ENCODE data around the gene GDPD5.

Gene GDPD5

DNA sequence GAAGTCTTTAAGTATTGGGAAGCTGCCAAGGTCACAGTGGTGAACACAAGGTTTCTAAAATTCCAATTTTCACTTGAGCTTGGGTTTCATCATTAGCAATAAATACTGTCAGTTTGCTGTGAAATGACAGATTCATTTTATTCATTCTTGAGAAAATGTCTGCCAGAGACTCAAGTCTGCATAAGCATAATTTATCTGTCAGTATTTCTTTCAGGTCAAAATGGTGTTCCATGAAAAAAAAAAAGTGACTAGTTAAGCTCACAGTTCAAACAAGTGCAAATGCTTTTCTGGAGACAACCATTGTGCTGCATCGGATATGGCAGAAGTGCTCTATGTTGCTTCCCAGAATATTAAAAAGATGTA is 8.1 kb upstream of the GDPD5 start:
- Histone ChIP-seq H3K9ac (ENCODE audit: low read depth, low read length) (no peak overlapping the region), H3K4me1 (ENCODE audit: insufficient read depth, low read length) (peaks cover 10% of the 10 kb centered on the region), H3K36me3 (ENCODE audit: insufficient read depth, low read length) (no peaks in the 10 kb centered on the region), H3K9me3 (ENCODE audit: control insufficient read depth, insufficient read depth, low read length) (no peaks in the 10 kb centered on the region)

DNA sequence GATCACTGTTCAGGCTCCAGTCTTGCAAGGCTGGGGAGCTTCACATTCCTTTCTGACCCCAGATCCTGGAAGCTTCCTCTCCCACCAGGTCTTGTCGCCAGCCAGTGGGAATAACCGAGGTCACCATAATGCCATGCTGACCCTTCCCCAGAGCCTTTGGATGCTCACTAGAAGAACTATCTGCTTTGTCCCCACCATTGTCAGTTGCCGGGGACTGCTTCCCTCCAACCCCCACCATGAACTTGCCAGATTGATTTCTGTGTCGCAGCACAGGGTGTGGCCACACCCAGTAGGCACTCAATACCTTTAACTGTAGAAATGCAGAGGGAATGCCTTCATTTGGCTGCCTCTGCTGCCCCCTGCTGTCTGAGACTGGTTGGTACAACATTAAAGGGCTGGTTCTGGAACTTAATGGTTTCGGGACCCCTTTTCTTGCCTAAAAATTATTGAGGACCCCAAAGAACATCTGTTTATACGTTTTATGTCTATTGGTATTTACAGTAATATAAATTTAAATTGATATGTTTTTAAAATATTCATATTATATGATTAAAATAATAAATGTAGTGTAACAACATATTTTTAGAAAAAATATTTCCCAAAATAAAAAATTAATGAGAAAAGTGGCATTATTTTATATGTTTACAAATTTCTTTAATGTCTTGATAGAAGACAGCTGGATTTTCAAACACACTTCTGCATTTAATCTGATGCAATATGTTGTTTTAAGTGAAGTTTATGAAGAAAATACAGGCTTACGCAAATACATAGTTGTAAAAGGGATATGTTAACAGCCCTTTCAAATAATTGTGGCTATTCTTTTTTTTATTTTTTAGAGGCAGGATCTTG is 6.7 kb upstream of the GDPD5 start:
- Histone ChIP-seq H3K36me3 (ENCODE audit: insufficient read depth, low read length) (no peaks in the 10 kb centered on the region), H3K9ac (ENCODE audit: low read depth, low read length) (peak overlapping the region; percentile 33), H3K9me3 (ENCODE audit: control insufficient read depth, insufficient read depth, low read length) (no peaks in the 10 kb centered on the region), H3K4me1 (ENCODE audit: insufficient read depth, low read length) (peaks cover 20% of the 10 kb centered on the region)

DNA sequence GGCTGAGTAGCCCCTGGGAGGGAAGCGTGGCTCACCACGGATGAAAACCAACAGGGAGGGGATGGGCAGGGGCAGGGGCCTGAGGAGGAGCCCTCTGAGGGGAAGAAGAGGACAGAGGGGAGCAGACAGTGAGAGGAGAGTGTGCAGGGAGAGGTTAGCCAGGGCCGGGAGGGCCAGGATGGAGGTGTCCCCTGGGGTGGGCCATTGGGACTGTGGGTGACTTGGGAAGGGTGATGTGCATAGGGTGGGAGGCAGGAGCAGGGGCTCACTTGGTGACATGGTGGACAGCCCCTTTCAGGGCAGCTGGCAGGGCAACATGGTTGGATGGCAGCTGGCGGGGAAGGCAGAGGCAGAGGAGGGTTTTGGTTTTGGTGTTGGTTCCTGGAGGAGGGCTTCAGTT is 5.6 kb upstream of the GDPD5 start:
- Histone ChIP-seq H3K36me3 (ENCODE audit: insufficient read depth, low read length) (no peaks in the 10 kb centered on the region), H3K9me3 (ENCODE audit: control insufficient read depth, insufficient read depth, low read length) (no peaks in the 10 kb centered on the region), H3K4me1 (ENCODE audit: insufficient read depth, low read length) (peaks cover 17% of the 10 kb centered on the region), H3K9ac (ENCODE audit: low read depth, low read length) (no peak overlapping the region)

DNA sequence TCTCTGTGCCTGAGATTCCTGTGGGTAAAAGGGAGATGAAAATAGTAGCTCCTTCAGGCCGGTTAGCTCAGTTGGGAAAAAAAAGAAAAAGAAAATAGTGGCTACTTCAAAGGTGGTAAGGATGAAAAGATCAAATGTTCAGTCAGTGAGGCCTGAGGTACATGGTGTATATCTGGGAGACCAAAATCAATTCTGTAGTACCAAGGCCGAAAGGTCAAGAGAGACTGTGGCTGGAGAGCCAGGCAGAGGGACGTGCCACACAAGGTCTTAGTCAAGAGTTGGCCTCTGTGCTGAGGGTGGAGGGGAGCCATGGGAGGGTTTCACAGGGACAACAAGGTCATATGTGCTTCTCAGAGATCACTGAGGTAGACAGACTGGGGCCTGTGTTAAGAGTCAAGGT is 4.8 kb upstream of the GDPD5 start:
- H3K4me1 ChIP-seq (ENCODE audit: insufficient read depth, low read length), result peaks cover 17% of the 10 kb centered on the region
- no peaks in the 10 kb centered on the region for H3K9me3 ChIP-seq (ENCODE audit: control insufficient read depth, insufficient read depth, low read length)
- no peaks in the 10 kb centered on the region for H3K36me3 ChIP-seq (ENCODE audit: insufficient read depth, low read length)
- H3K9ac ChIP-seq (ENCODE audit: low read depth, low read length), result no peak overlapping the region

DNA sequence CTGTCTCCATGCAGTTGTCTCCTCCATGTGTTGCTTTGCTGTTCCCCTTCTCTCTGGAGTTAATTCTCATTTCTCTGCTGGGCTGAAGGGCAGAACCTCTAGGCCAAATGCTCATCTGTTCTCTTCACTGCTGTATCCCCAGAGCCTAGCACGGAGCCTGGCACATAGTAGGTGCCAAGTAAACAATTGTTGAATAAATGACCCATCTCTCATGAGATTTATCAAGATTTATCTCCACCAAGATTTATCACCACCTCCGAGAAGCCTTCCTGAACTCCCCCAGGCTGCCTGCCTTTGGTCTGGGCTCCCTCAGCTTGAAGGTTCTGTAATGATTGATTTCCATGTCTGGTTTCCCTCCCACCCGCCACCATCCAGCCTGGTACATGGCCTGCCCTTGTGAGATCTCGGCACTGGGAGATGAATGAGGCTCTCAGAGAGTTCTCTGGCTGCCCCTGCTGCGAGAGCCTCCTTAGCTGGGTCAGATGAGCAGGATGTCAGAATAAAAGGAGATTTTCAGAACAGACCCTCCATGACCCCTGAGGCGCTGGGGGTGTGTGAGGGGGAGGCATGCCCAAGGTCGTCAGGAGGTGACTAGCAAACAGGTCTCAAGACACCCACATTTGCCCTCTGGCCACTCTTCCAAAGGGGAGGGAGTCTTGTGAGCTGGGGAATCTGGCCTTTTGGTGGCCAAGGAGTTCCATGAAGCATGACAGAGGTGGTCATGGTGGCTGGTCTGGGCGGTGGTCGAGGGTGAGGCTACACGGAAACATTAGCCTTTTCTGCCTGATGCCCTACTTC is 2.4 kb upstream of the GDPD5 start:
- H3K36me3 ChIP-seq (ENCODE audit: insufficient read depth, low read length), result no peaks in the 10 kb centered on the region
- H3K4me1 ChIP-seq (ENCODE audit: insufficient read depth, low read length), result peaks cover 17% of the 10 kb centered on the region
- H3K9ac ChIP-seq (ENCODE audit: low read depth, low read length), result no peak overlapping the region

DNA sequence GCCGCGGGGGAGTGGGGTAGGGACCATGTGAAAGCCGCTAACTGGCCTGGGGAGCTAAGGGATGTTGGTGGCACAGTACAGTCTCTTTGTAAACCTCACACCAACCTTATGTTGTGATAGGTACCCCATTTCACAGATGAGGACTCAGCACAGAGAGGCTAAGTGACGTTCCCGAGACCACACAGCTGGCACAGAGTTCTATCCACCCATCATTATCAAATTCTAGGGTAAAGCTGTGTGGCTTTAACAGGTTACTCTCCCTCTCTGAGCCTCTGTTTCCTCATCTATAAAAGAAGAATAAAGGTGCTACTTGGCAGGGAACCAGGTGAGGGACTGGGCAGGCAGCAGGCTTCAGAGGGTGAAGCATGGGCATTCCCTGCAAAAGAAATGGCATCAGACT is 1.4 kb upstream of the GDPD5 start:
- H3K36me3 ChIP-seq (ENCODE audit: insufficient read depth, low read length), result no peaks in the 10 kb centered on the region
- H3K9me3 ChIP-seq (ENCODE audit: control insufficient read depth, insufficient read depth, low read length), result no peaks in the 10 kb centered on the region
- H3K9ac ChIP-seq (ENCODE audit: low read depth, low read length), result no peak overlapping the region
- peaks cover 23% of the 10 kb centered on the region for H3K4me1 ChIP-seq (ENCODE audit: insufficient read depth, low read length)

More for the DNA sequence above, 2.4 kb upstream of the GDPD5 start:
- no peaks in the 10 kb centered on the region for H3K9me3 ChIP-seq (ENCODE audit: control insufficient read depth, insufficient read depth, low read length)

DNA sequence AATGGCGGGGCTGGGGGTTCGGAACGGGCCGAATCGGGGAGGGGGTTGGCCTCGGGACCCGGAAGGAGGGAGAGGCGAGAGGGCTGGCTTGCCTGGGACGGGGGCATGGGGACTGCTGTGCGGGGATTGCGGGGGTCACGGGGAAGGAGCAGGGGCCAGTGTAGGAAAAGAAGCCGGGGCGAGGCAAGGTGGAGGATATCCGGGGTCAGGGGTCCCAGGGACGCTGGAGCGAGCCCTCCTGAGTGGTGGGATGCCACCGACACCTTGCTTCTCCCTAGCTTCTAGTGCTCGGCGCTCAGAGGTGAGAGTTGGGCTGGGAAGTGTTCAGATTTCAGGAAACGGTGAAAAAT is 426 bp upstream of the GDPD5 start:
- H3K4me1 ChIP-seq (ENCODE audit: insufficient read depth, low read length), result peaks cover 22% of the 10 kb centered on the region

DNA sequence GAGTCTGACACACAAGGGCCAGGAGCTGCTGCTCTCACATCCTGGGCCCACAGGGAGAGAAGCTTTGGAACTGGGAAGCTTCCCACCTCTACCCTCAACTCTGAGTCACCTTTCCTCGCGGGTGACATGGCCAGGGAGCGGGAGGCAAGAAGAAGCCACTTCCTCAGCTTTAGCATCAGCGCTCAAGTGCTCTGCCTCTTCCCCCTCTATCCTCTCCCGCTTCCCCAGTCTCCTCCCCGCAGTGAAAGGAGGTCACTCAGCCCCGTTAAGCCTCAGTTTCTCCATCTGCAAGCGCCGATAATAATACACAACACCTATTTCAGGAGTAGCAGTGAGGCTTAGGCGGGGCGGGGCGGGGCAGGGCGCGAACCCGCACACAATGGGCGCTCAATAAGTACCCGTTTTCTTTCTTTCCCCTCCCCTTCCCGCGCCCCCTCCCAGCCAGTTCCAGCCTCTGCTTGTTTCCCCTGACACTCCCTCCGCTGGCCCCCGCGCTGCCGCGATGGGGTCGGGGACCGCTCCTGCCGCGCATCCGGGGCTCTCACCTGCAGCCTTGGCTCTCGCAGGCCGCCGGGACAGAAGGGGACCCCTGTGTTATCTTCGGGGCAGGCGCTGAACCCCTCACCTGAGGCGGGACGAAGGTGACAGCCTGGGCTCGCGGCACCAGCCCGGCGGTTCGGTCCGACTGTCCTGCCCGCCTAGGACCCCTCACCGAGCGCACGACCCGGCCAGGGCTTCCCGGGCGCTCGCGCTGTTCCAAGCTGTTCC is 892 bp downstream of the GDPD5 start:
- no peaks in the 10 kb centered on the region for H3K36me3 ChIP-seq (ENCODE audit: insufficient read depth, low read length)
- H3K9me3 ChIP-seq (ENCODE audit: control insufficient read depth, insufficient read depth, low read length), result no peaks in the 10 kb centered on the region
- H3K9ac ChIP-seq (ENCODE audit: low read depth, low read length), result peak overlapping the region; percentile 88
- peaks cover 22% of the 10 kb centered on the region for H3K4me1 ChIP-seq (ENCODE audit: insufficient read depth, low read length)

More for the DNA sequence above, 426 bp upstream of the GDPD5 start:
- Histone ChIP-seq H3K9me3 (ENCODE audit: control insufficient read depth, insufficient read depth, low read length) (no peaks in the 10 kb centered on the region), H3K9ac (ENCODE audit: low read depth, low read length) (peak overlapping the region; percentile 88), H3K36me3 (ENCODE audit: insufficient read depth, low read length) (no peaks in the 10 kb centered on the region)

DNA sequence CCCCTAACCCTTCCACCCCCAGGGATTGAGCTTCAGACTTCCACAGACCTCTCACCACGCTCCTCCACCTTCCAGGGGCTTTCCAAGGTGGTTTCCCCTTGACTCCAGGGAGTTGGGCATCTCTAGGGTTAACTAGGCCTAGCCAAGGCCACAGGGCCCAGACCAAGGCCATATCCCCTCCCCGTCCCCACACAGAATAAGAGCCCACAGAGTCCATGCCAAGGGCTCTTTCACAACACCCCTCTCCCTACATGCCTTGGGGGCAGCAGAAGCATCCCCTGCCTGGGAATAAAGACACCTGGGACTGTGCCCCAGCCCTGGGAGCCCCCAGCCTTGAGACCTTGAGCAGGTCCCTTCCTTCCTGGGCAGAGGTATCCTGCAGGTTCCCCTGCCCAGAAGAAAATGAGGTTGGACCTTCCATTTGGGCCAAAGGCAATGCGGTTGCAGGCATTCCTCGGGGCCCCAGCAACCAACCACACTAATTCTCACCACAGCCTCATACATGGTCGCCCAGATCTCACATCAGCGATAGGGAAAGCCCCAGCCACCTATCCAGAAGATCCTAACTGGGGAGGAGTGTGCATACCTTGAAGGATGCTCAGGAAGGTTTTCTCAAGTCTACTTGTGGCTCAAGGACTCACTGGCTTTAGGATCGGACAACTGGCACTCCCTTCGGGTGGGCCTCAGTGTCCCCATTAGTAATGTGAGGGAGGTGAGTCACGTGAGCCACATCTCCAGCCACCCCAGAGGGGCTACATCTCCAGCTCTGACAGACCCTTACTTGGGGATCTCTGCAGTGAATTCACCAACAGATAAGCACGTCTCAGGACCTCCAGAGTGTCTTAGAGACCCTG is 1.7 kb downstream of the GDPD5 start:
- Histone ChIP-seq H3K9ac (ENCODE audit: low read depth, low read length) (peak overlapping the region; percentile 88; the same call in 1 of the 2 replicates), H3K9me3 (ENCODE audit: control insufficient read depth, insufficient read depth, low read length) (no peaks in the 10 kb centered on the region), H3K4me1 (ENCODE audit: insufficient read depth, low read length) (peaks cover 22% of the 10 kb centered on the region)

DNA sequence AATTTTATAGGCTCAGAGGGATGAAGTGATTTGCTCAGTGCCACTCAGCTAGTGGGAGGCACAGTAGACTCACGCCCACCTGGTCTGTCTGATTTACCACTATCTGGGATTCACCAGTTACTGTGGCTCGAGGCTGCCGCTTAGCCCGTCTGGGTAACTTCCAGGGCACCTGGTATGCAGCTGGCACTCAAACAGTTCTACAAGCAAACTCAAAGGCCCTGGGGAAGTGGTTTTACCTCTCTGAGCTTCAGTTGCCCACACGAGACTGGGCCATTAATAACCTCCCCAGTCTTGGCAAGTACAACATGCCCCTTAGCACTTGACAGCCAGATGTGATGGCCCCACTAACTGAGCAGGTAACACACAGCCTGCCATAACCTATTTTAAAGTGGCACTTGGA is 2.6 kb downstream of the GDPD5 start:
- Histone ChIP-seq H3K4me1 (ENCODE audit: insufficient read depth, low read length) (peaks cover 14% of the 10 kb centered on the region), H3K36me3 (ENCODE audit: insufficient read depth, low read length) (no peaks in the 10 kb centered on the region), H3K9ac (ENCODE audit: low read depth, low read length) (no peak overlapping the region), H3K9me3 (ENCODE audit: control insufficient read depth, insufficient read depth, low read length) (no peaks in the 10 kb centered on the region)

More for the DNA sequence above, 1.7 kb downstream of the GDPD5 start:
- no peaks in the 10 kb centered on the region for H3K36me3 ChIP-seq (ENCODE audit: insufficient read depth, low read length)

DNA sequence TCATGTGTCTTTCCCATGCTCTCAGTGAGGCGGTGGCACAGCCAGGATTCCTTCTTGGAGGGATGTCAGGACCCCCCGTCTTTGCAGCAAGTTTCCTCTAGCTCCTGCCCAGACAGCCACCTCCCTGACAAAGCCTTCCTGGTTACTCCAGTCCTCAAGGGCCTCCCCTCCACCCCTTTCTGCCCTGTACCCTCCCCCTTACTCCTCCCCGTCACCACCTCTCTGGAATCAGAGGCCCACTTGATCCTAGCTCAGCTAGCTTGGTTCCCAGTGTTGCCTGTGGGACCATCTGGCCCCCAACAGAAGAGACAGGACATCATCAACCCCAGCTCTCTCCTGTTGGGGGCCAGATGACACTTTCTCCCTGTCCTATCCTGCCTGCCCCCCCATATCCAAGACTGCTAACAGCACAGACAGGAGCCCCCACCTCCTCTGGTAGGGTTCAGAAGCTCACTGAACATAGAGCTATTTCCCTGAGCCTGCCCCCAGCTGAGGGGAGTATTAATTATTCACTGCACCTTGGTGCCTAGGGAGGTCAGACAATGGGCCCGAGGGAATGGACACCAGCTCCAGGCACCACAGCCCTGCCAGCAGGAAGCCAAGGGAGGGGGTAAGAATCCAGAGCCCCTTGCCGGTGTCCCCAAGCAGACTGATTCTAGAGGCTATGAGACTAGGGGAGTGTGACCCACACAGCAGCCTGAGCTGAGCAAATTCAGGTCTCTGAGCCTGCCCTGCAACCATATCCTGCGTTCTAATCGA is 3.3 kb downstream of the GDPD5 start:
- Histone ChIP-seq H3K36me3 (ENCODE audit: insufficient read depth, low read length) (no peaks in the 10 kb centered on the region), H3K9me3 (ENCODE audit: control insufficient read depth, insufficient read depth, low read length) (no peaks in the 10 kb centered on the region), H3K4me1 (ENCODE audit: insufficient read depth, low read length) (peaks cover 10% of the 10 kb centered on the region; the same call in 1 of the 2 replicates), H3K9ac (ENCODE audit: low read depth, low read length) (no peak overlapping the region)

DNA sequence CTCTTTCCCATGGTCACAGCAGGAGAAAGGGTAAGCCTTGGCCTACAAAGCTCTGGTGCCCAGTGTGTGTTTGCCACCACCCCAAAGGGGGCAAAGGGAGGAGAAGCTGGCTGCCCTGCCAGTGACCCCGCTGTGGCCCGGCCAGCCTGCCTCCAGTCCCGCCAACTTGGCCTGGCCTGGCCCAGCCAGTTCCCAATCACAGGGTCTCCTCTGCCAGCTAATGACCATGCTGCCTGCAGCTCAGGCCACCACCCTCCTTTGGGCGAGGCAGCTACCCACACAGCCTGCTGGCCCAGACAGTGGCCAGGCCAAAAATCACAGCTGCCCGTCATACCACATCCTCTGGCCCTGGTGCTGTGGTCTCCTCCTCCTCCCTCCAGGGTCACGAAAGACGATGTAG is 5.1 kb downstream of the GDPD5 start:
- Histone ChIP-seq H3K9me3 (ENCODE audit: control insufficient read depth, insufficient read depth, low read length) (no peaks in the 10 kb centered on the region), H3K36me3 (ENCODE audit: insufficient read depth, low read length) (no peaks in the 10 kb centered on the region), H3K4me1 (ENCODE audit: insufficient read depth, low read length) (peaks cover 10% of the 10 kb centered on the region; the same call in 1 of the 2 replicates), H3K9ac (ENCODE audit: low read depth, low read length) (no peak overlapping the region)
